ENCODE data around the gene KSR1. TPM values are rescaled to one million over a fixed set of nuclear protein-coding genes. Genes with fewer than 3 reads are reported as not detected.

Gene KSR1
- total RNA-seq, 1 experiment from 2014 or later = 88.9 TPM

DNA sequence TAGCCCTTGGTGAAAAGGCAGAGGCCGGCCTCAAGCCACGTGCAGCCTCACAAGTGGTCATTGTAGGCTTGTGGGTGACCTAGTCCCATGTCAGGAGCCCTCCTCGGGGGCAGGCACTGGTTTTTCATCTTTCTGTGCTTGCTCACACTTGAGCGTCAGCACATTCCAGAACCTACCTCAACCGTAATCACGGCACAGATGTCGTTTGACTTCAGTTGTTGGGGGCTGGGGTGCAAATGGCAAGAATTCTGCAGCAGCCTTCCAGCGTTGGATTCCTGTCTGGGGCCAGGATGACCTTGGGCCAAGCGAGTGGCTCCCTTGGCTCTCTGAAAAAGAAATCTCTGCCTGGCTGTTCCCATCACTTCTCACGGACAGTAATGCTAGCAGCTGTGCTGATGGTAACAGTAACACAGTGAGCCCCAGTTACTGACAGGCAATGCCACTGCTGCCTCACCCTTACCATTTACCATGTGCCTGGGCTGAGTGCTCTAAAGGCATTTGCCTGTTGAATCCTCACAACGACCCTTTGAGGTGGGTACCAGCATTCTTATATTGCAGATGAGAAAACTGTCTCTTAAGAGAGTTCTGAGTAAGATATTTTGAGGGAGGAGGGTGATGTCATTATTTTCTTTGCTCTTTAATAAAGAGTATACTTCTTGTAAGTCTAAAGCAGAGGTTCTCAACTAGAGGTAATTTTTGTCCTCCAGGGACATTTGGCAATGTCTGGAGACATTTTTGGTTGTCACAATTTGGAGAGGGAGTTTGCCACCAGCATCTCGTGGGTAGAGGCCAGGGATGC lies 46.5 kb downstream of the KSR1 start:
- intact Hi-C loops (cut with micrococcal nuclease; ENCODE audit: unreplicated experiment) = no loop called here
- no TSS peak for BruUV-seq (replicated peaks)
- peak in 1 of 2 experiments; percentile 68 for DNase-seq

DNA sequence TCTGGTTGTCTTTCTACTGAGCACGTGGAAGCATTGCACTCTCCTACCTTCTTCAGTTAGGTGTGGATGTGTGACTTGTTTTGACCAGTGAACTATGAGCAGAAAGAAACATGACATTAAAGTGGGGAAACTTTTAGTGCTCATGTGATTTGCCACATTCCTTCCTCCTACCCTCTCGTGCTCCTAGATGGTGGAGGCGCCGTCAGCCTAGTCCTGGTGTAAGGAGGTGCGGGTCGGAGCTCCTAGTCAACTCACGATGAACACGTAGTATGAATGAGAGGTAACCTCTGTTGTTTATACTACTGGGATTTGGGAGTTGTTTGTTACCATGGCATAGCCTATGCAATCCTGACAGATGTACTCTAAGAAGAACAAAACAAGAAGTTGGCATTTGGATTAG lies 47.4 kb downstream of the KSR1 start:
- peak overlapping the region; percentile 91 for H3K27ac Mint-ChIP-seq (ENCODE audit: unreplicated experiment)
- no peaks in the 10 kb centered on the region for H3K27me3 Mint-ChIP-seq (ENCODE audit: insufficient read depth, unreplicated experiment)
- no peak for DNase-seq
- H3K36me3 ChIP-seq (ENCODE audit: control insufficient read depth, insufficient read depth, low read length) = peaks cover 5% of the 10 kb centered on the region; the same call in 1 of the 2 replicates
- CTCF ChIA-PET = no interaction called here
- H3K27me3 ChIP-seq (replicated peaks; ENCODE audit: control insufficient read depth, insufficient read depth, low read length) = no peaks in the 10 kb centered on the region
- no peak overlapping the region for H3K4me3 Mint-ChIP-seq (ENCODE audit: unreplicated experiment)
- no peak for TF ChIP-seq CTCF (IDR thresholded peaks at IDR 0.05; ENCODE audit: insufficient read depth in 1 of 2, low read depth in 1 of 2, low read length in 1 of 2, severe bottlenecking in 1 of 2, unreplicated experiment in 1 of 2)
- H3K36me3 Mint-ChIP-seq (ENCODE audit: insufficient read depth, unreplicated experiment) = peaks cover 55% of the 10 kb centered on the region
- no TSS peak for BruUV-seq (replicated peaks)
- H3K4me1 ChIP-seq = peaks cover 50% of the 10 kb centered on the region
- intact Hi-C loops (cut with micrococcal nuclease; ENCODE audit: unreplicated experiment) = no loop called here
- H3K4me3 ChIP-seq (ENCODE audit: low read depth, low read length) = no peak overlapping the region
- H3K4me1 Mint-ChIP-seq (ENCODE audit: low read depth, unreplicated experiment) = peaks cover 49% of the 10 kb centered on the region
- POLR2A ChIA-PET = interaction anchor here (0.8 kb wide), 1 partner anchor 32 kb away, joined by 3 read pairs; no protein-coding TSS in a partner anchor
- H3K9me3 Mint-ChIP-seq (ENCODE audit: unreplicated experiment) = peaks cover 22% of the 10 kb centered on the region
- H3K9me3 ChIP-seq = peaks cover 23% of the 10 kb centered on the region

More for the DNA sequence above, 46.5 kb downstream of the KSR1 start:
- ChIA-PET CTCF (no interaction called here), POLR2A (no interaction called here)
- no peak for TF ChIP-seq CTCF (IDR thresholded peaks at IDR 0.05; ENCODE audit: insufficient read depth in 1 of 2, low read depth in 1 of 2, low read length in 1 of 2, severe bottlenecking in 1 of 2, unreplicated experiment in 1 of 2)
- H3K4me1 Mint-ChIP-seq (ENCODE audit: low read depth, unreplicated experiment) = peaks cover 57% of the 10 kb centered on the region
- Histone ChIP-seq H3K4me3 (ENCODE audit: low read depth, low read length) (no peak overlapping the region), H3K36me3 (ENCODE audit: control insufficient read depth, insufficient read depth, low read length) (peaks cover 5% of the 10 kb centered on the region; the same call in 1 of the 2 replicates), H3K4me1 (peaks cover 54% of the 10 kb centered on the region), H3K9me3 (peaks cover 23% of the 10 kb centered on the region), H3K27me3 (replicated peaks; ENCODE audit: control insufficient read depth, insufficient read depth, low read length) (no peaks in the 10 kb centered on the region)
- H3K27ac Mint-ChIP-seq (ENCODE audit: unreplicated experiment) = peak overlapping the region; percentile 10
- H3K9me3 Mint-ChIP-seq (ENCODE audit: unreplicated experiment) = peaks cover 22% of the 10 kb centered on the region
- H3K27me3 Mint-ChIP-seq (ENCODE audit: insufficient read depth, unreplicated experiment) = no peaks in the 10 kb centered on the region
- H3K36me3 Mint-ChIP-seq (ENCODE audit: insufficient read depth, unreplicated experiment) = peaks cover 64% of the 10 kb centered on the region
- no peak overlapping the region for H3K4me3 Mint-ChIP-seq (ENCODE audit: unreplicated experiment)

- Histone ChIP-seq H3K27me3 (replicated peaks; ENCODE audit: control insufficient read depth, insufficient read depth, low read length) (no peaks in the 10 kb centered on the region), H3K9me3 (peaks cover 23% of the 10 kb centered on the region), H3K4me3 (ENCODE audit: low read depth, low read length) (no peak overlapping the region), H3K36me3 (ENCODE audit: control insufficient read depth, insufficient read depth, low read length) (peaks cover 5% of the 10 kb centered on the region; the same call in 1 of the 2 replicates), H3K4me1 (peaks cover 50% of the 10 kb centered on the region)
- Mint-ChIP-seq H3K4me3 (ENCODE audit: unreplicated experiment) (no peak overlapping the region), H3K27ac (ENCODE audit: unreplicated experiment) (peak overlapping the region; percentile 91), H3K9me3 (ENCODE audit: unreplicated experiment) (peaks cover 16% of the 10 kb centered on the region), H3K36me3 (ENCODE audit: insufficient read depth, unreplicated experiment) (peaks cover 47% of the 10 kb centered on the region), H3K4me1 (ENCODE audit: low read depth, unreplicated experiment) (peaks cover 41% of the 10 kb centered on the region), H3K27me3 (ENCODE audit: insufficient read depth, unreplicated experiment) (no peaks in the 10 kb centered on the region)
- intact Hi-C loops (cut with micrococcal nuclease; ENCODE audit: unreplicated experiment) = no loop called here
- CTCF ChIA-PET = interaction anchor here (1.3 kb wide), 1 partner anchor 49 kb away, joined by 6 read pairs; the partner anchor contains the start of gene KSR1
- BruUV-seq (replicated peaks) = no TSS peak
- no peak for TF ChIP-seq CTCF (IDR thresholded peaks at IDR 0.05; ENCODE audit: insufficient read depth in 1 of 2, low read depth in 1 of 2, low read length in 1 of 2, severe bottlenecking in 1 of 2, unreplicated experiment in 1 of 2)
- POLR2A ChIA-PET = interaction anchor here (0.8 to 1.0 kb wide), 2 partner anchors 9 to 31 kb away, joined by 3 to 4 read pairs; no protein-coding TSS in a partner anchor
- no peak for DNase-seq
These were observed 48.1 kb downstream of the KSR1 start for GRCh38 chr17:27504188-27504995.

Measured in Caco-2 (cell line).